Astrocyte of the cerebellum (primary cell): ENCODE results near the gene PTK7.

Experiments
- DNase-seq: peaks from one replicate; pipeline ENCODE4 v3.0.0-alpha.2; 2011; ENCODE audit warnings: low read depth
- H3K4me3 ChIP-seq: 2 replicates; pipeline ENCODE4 v1.5.1; 2011; ENCODE audit warnings: mild to moderate bottlenecking, low read depth, low read length, moderate library complexity
- CTCF ChIP-seq: IDR thresholded peaks from 2 replicates; pipeline ENCODE4 v1.5.1; 2012; ENCODE audit warnings: low read length, low read depth, moderate library complexity, mild to moderate bottlenecking; ENCODE audit errors: missing control alignments
- in situ Hi-C: cut with HindIII; loops from 2 replicates; pipeline ENCODE4 v1.10.0; 2017; ENCODE audit warnings: low sequenced_read_pairs

The PTK7 gene

GRCh38 chr6:43186706-43187105, 110.6 kb downstream of the PTK7 start:
- DNase-seq = no peak
- in situ Hi-C loops = no loop called here
- H3K4me3 ChIP-seq = no peak overlapping the region
- TF ChIP-seq CTCF = no peak

GRCh38 chr6:43187821-43188220, 111.7 kb downstream of the PTK7 start:
- in situ Hi-C loops = no loop called here
- DNase-seq = no peak
- no peak overlapping the region for H3K4me3 ChIP-seq
- no peak for TF ChIP-seq CTCF

- no peak overlapping the region for H3K4me3 ChIP-seq
- no peak for DNase-seq
- in situ Hi-C loops = no loop called here
- no peak for TF ChIP-seq CTCF
Observed at GRCh38 chr6:43188426-43188825, 112.3 kb downstream of the PTK7 start.

- no peak for TF ChIP-seq CTCF
- no peak overlapping the region for H3K4me3 ChIP-seq
- DNase-seq = no peak
- in situ Hi-C loops = no loop called here
Observed at GRCh38 chr6:43189776-43190304, 113.7 kb downstream of the PTK7 start.

- no peak overlapping the region for H3K4me3 ChIP-seq
- in situ Hi-C loops = no loop called here
- DNase-seq = no peak
- no peak for TF ChIP-seq CTCF
Observed at GRCh38 chr6:43192911-43193310, 116.8 kb downstream of the PTK7 start.

- in situ Hi-C loops = no loop called here
- no peak for TF ChIP-seq CTCF
- no peak overlapping the region for H3K4me3 ChIP-seq
- no peak for DNase-seq
Observed at GRCh38 chr6:43193929-43194328, 117.8 kb downstream of the PTK7 start.

- in situ Hi-C loops = loop anchor here (5.0 kb wide), 1 partner anchor 106 kb away; no protein-coding TSS in a partner anchor
- TF ChIP-seq CTCF = no peak
- no peak for DNase-seq
- H3K4me3 ChIP-seq = no peak overlapping the region
Observed at GRCh38 chr6:43196337-43196736, 120.2 kb downstream of the PTK7 start.
